ENCODE measurements around the gene NSFL1C. TPM values are rescaled to one million over a fixed set of nuclear protein-coding genes. Genes with fewer than 3 reads are reported as not detected.
A peak's percentile ranks its signal among the peaks of the same experiment; 100 is the strongest.

Gene NSFL1C
- total and polyA plus RNA-seq, 2 experiments from 2014 or later: 48.9 to 92.2 TPM

DNA sequence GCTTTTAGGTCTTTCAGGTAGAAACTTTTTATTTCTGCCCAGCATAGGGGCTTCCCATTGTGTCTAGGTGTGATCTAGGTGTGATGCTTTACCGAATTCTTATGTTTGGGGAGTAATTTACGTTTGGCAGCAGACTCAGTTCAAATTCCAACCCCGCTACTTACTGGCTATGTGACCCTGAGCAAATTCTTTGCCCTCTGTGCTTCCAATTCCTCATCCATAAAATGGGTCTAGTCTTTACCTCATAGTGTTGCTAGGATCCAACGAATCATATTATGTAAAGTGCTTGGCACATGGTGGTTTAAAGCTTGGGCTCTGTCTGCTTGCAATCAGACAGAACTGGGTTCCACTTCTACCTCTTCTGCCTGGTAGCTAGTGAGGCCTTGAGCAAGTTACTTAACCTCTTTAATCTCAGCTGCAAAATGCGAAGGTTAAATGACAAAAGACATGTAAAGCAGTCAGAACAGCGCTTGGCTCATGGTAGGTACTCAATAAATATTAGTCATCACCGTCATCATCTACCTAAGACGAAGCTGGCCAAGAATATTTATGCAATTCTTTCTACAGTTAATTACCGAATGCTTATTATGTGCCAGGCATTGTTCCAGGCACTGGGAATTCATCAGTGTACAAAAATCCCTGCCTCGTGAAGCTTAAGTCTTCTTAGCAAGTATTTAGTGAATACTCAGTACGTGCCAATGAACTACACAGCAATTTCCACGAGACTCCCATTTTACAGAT, 1.0 kb downstream of the NSFL1C start:
- Histone ChIP-seq H2AFZ (peak overlapping the region; percentile 88; the same call in 1 of the 2 replicates), H3K9me2 (ENCODE audit: insufficient read depth) (no peaks in the 10 kb centered on the region), H3F3A (replicated peaks; ENCODE audit: low read depth) (no peaks in the 10 kb centered on the region; the same call in 1 of the 2 replicates), H3K36me3 (ENCODE audit: insufficient read depth) (no peaks in the 10 kb centered on the region; the same call in none of the 2 replicates), H3K79me2 (replicated peaks; ENCODE audit: insufficient read depth) (peaks cover 58% of the 10 kb centered on the region), H3K27me3 (ENCODE audit: insufficient read depth) (no peaks in the 10 kb centered on the region), H3K4me2 (peak overlapping the region; percentile 98), H3K4me1 (ENCODE audit: insufficient read depth) (peaks cover 10% of the 10 kb centered on the region; the same call in 1 of the 2 replicates), H3K4me3 (peak overlapping the region; percentile 96), H3K27ac (ENCODE audit: low read depth) (no peak overlapping the region), H4K20me1 (replicated peaks; ENCODE audit: insufficient read depth) (peaks cover 45% of the 10 kb centered on the region)
- peak overlapping the region; percentile 93 for H3K27ac Mint-ChIP-seq
- H3K4me3 Mint-ChIP-seq: peak overlapping the region; percentile 90
- ATAC-seq (no peak), DNase-seq (ENCODE audit: low spot score) (peak; percentile 6)
- H3K9me3 Mint-ChIP-seq: no peaks in the 10 kb centered on the region; the same call in 2 of the 3 replicates
- H3K4me1 Mint-ChIP-seq: peaks cover 24% of the 10 kb centered on the region
- peaks cover 20% of the 10 kb centered on the region for H3K36me3 Mint-ChIP-seq (ENCODE audit: low read depth)
- TF ChIP-seq EZH2 (IDR thresholded peaks at IDR 0.05; ENCODE audit: low read depth, unreplicated experiment): no peak
- no peak for TF ChIP-seq JUNB (IDR thresholded peaks at IDR 0.05; ENCODE audit: unreplicated experiment)
- TF ChIP-seq CREB1 (CRISPR knock-in tag; IDR thresholded peaks at IDR 0.05; ENCODE audit: low read depth): no peak
- no peak for TF ChIP-seq EZH2phosphoT487 (IDR thresholded peaks at IDR 0.05; ENCODE audit: unreplicated experiment)
- peaks cover 10% of the 10 kb centered on the region for H3K27me3 Mint-ChIP-seq (ENCODE audit: insufficient read depth, low read depth, poor library complexity)

DNA sequence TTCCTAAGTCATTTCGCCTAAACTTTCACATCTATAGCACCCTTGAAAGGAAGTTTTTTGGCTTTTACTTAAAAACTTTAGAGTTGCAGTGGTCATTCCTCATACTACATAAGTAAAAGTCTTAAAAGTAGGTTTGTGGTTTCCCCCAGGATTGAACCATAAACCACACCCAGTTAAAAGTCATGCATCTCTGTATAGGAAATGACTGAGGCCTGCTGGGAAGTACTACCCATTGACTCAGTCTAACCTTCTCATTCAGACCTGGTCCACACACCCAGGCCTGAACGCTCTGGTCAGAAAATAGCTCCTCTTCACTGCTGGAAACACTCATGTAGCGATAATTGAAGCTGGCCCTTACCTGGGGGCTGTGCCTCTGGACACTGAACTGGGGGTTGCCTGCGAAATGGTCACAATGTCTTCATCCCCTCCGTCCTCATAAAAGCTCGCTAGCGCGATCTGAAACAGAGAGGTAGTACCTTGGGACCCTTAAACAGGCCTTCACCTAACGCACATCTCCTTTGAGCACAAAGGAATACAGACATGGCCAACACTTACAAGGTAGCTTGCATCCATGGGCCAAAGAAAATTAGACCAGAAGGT, 2.6 kb downstream of the NSFL1C start:
- ATAC-seq (no peak), DNase-seq (ENCODE audit: low spot score) (no peak)
- peaks cover 56% of the 10 kb centered on the region for H4K20me1 ChIP-seq (replicated peaks; ENCODE audit: insufficient read depth)
- no peaks in the 10 kb centered on the region; the same call in 1 of the 2 replicates for H3F3A ChIP-seq (replicated peaks; ENCODE audit: low read depth)
- no peak overlapping the region for H3K4me2 ChIP-seq
- H3K27ac Mint-ChIP-seq: no peak overlapping the region
- peaks cover 10% of the 10 kb centered on the region; the same call in 1 of the 2 replicates for H3K4me1 ChIP-seq (ENCODE audit: insufficient read depth)
- H3K9me2 ChIP-seq (ENCODE audit: insufficient read depth): no peaks in the 10 kb centered on the region
- H3K27me3 ChIP-seq (ENCODE audit: insufficient read depth): no peaks in the 10 kb centered on the region
- H3K36me3 Mint-ChIP-seq (ENCODE audit: low read depth): peaks cover 28% of the 10 kb centered on the region
- peaks cover 8% of the 10 kb centered on the region for H3K27me3 Mint-ChIP-seq (ENCODE audit: insufficient read depth, low read depth, poor library complexity)
- H3K27ac ChIP-seq (ENCODE audit: low read depth): no peak overlapping the region
- peaks cover 6% of the 10 kb centered on the region for H3K36me3 ChIP-seq (ENCODE audit: insufficient read depth)
- no peak overlapping the region for H2AFZ ChIP-seq
- no peak overlapping the region for H3K4me3 Mint-ChIP-seq
- H3K4me1 Mint-ChIP-seq: peaks cover 21% of the 10 kb centered on the region
- H3K4me3 ChIP-seq: no peak overlapping the region
- peaks cover 67% of the 10 kb centered on the region for H3K79me2 ChIP-seq (replicated peaks; ENCODE audit: insufficient read depth)
- no peaks in the 10 kb centered on the region; the same call in 2 of the 3 replicates for H3K9me3 Mint-ChIP-seq
- TF ChIP-seq CREB1 (CRISPR knock-in tag; IDR thresholded peaks at IDR 0.05; ENCODE audit: low read depth) (no peak), EZH2 (IDR thresholded peaks at IDR 0.05; ENCODE audit: low read depth, unreplicated experiment) (no peak), CTCF (conservative IDR thresholded peaks at IDR 0.05; ENCODE audit: low read depth in 2 of 2) (no peak), REST (IDR thresholded peaks at IDR 0.05; ENCODE audit: unreplicated experiment) (no peak)
- TF ChIP-seq, protein P1, sequence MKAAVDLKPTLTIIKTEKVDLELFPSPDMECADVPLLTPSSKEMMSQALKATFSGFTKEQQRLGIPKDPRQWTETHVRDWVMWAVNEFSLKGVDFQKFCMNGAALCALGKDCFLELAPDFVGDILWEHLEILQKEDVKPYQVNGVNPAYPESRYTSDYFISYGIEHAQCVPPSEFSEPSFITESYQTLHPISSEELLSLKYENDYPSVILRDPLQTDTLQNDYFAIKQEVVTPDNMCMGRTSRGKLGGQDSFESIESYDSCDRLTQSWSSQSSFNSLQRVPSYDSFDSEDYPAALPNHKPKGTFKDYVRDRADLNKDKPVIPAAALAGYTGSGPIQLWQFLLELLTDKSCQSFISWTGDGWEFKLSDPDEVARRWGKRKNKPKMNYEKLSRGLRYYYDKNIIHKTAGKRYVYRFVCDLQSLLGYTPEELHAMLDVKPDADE (IDR thresholded peaks at IDR 0.05): no peak
